ENCODE results near the gene FUT7.
"Not testable (repeated sequence)": the region's sequence is repeated elsewhere in the genome, so short reads cannot be mapped to it uniquely, and the experiment has no call there.

FUT7 gene

DNA sequence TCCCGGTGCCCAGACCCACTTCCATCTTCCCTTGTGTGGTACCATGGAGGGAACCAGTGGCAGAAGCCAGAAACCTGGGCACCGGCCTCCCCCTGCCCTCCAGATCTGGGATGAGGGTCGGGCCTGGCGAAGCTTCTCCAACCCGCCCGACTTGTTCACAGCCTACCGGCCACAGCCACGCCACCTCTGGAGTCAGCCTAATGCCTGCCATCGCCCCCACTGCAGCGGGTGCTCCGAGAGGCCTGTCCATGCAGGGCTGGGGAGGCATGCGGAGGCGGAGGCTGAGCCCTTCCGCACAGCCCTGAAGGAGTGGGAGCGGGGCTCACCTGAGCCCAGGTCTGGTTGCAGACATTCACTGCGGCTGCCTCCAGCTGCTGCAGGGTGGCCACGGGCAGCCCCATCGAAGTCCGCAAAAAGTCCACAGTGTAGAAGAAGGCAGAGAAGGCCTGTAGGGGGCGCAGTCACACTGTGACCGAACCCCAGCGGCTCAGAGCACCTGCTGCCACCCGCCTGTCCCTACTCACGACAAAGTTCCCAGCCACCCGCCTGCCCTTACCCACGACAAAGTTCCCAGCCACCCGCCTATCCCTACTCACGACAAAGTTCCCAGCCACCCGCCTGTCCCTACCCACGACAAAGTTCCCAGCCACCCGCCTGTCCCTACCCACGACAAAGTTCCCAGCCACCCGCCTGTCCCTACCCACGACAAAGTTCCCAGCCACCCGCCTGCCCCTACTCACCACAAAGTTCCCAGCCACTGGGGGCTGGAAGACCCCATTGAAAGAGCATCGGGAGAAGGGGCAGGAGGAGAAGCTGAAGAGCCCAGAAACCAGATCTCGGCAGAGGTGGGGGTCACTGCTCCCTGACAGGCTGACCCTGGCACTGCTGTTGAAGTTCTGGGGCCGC, 17.9 kb upstream of the FUT7 start:
- peak in 1 of 2 donors; percentile 45 for DNase-seq

DNA sequence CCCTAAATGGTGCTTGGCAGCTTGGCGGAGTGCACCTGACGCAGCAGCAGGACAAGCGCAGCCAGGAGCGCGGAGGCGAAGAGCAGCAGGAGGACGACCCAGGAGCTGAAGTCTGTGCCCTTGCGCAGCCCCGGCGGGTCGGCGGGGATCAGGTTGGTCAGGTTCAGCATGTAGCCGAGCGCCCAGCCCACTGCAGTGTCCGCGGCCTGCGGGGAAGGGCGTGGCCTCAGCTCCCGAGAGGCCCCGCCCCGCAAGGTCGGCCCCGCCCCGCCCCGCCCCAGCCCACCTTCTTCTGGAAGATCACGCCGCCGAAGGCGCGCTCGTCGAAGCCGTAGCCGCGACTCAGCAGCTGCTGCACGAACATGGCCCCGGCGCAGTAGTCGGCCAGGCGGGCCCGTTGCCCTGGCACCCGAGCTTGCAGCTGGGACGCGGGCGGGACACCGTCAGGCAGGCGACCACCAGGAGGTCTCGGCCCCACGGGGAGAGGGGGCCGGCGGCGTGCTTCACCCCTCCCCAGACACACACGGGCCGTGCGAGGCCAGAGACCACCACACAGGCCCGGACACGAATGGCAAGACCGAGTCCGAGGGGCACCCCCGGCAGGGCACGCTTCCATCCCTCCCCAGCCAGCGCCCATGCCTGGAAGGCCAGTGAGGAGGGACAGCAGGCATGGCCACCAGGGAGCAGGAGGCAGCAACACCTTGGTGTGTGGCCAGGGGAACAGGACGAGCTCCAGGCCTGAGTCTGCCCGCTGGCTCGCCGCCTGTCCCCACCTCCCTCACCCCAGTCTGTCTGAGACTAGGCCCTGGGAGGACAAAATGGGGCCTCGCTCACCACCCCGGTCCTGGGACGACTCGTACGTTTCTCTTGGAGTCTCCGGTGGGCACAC, 17.0 kb upstream of the FUT7 start:
- no peak for DNase-seq

DNA sequence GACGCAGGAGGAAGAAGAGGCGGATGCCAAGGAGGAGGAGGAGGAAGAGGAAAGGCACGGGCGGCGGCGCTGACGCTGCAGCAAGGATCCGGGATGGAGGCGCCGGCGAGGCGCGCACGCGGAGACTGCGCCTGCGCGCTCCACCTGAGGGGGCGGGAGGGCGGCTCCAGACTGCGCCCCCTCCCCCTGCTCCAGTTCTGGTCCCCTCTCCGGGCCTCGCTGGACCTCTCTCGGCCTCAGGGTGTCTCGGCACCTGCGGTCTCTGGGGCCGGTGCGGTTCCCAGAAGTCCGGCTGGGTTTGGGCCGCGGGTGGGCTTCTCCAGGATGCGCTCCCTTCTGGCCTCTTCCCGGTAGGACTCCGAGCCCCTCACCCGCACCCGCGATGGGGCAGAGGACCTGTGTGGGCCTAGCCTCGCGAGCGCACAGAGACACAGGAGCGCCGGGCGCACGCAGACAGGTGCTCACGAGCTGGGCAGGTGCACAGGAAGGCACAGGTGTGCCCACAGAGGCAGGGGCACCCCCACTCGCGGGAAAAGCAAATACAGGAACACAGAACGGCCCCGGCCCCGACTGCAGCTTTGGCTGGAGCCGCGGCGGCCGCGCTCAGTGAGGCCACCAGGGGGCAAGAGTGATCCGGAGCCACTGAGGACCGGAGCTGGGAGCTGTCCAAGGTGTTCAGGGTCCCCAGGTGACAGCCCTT, 14.3 kb upstream of the FUT7 start, which contains the start of gene NPDC1:
Gene NPDC1, minus strand, starts transcription at position 90 of the 700 bp plus-strand sequence. CDS start 188 bp downstream, outside the sequence.
- peak; percentile 32 to 67 for DNase-seq

DNA sequence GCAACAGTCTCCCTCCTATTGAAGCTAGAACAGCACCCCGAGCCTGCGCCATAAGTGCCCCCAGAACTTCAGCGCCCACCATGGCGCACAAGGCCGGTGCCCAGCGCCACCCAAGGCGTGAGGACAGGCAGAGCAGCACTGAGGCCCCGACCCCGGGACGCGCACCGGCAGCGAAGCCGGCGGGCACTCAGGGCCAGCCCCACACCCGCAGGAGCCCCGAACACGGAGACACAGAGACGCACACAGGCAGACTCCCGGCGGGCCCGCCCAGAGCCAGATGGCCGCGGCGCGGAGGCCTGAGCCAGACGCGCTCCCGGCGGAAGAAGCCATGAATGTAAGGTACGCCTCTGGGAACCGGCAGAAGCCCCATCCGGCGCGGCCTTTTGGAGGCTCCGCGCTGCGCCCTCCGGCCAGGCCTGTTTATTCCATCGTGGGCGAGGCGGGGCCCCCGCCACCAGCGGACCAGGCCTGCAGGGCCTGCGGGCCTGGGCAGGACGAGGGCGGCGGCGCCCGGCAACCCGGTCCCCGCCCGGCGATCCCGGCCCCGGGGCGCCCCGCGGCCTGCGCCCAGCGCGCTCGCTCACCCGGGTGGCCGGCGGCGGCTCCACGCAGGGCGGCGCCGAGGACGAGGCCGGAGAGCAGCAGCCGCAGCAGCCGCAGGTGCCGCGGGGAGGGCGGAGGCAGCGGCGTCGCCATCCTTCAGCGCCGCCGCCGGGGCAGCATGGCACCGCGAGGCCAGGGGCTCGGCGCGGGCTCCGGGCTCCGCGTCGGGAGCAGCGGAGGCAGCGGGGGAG, 13.6 kb upstream of the FUT7 start:
- DNase-seq = peak in 1 of 2 donors; percentile 30

DNA sequence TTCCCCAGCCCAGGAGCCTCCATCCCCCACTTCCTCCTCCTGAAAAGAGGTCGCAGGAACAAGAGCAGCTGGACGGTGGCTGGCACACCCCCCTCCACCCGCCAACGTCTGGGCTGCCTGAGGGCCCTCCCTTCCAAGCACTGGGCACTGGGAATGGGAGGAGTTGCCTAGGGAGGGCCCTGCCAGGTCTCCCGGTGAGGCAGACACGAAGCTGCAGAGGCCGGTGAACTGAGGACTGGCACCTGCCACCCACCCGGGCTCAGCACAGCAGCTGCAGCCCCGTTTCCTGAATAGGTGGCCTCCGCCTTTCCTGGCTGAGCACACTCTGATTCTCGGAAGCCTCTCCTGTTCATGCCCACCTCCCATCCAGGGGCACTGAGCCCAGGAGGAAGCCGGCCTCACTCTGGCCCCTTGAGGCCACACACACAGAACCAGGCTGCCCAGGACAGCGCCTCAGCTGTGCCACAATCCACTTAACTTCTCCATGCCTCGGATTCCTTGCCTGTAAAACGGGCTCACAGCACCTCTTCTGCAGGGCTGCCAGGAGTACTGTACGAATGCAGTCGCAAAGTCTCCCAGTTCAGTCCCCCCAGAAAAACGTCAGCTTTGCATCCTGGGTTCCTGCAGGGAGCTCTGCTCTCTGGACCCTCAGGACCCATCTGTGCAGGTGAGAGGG, 12.8 kb upstream of the FUT7 start:
- DNase-seq = no peak

DNA sequence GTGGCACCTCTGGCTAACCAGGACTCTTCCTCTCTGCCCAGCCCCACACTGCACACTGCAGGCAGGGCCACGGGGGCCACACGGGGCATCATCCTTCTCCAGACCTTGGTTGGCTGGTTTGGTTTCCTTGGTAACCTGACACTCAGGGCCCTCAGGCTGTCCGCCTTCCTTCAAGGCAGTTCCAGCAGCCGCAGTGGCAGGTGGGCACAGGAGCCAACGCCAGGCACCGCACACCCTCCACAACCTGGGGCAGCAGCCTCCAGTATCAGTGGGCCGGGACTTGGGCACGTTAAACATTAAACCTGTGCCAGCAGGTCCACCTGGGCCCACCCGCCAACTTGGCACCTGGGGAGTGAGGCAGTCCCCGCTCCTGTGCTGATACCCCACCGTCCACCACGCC, 12.1 kb upstream of the FUT7 start:
- DNase-seq = no peak

DNA sequence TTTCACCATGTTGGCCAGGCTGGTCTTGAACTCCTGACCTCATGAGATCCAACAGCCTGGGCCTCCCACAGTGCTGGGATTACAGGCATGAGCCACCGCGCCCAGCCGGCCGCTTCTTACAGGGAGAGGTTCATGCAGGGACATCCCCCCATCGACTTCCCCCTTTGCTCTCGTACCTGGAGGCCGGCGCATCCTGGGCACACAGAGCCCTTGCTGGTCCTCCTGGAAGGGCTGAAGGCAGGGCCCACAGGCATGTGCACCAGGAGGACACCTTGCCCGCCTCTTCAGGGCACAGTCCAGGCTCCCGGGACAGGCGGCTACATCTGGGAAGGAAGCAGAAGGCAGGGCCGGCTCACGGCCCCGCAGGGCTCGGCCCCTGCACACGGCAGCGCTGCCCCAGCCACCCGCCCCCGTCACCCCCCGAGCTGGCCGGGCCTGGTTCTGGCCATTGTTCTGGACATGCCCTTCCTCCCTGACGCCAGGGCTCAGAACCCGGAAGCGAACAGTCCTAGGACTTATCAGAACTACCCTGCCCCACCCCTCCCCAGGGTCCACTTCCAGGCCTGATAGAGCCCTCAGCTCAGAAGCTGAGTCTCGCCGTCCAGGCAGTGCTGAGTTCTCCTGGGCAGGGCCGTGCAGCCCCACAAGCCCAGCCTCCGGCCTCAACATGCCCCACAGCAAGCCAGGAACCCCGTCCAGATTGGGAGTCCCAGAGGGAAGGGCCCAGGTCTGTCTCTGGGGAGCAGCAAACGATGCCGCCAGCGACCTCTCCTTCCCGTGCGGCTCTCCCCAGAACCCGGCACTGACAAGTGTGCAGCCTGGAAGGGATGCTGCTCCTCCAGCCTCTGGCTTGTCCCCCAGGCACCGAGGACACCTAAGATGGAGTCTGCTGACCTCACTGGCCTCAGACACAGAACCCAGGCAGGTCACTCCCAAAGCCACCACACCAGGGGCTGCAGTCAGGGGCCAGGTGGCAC, 11.2 kb upstream of the FUT7 start:
- no peak for DNase-seq

DNA sequence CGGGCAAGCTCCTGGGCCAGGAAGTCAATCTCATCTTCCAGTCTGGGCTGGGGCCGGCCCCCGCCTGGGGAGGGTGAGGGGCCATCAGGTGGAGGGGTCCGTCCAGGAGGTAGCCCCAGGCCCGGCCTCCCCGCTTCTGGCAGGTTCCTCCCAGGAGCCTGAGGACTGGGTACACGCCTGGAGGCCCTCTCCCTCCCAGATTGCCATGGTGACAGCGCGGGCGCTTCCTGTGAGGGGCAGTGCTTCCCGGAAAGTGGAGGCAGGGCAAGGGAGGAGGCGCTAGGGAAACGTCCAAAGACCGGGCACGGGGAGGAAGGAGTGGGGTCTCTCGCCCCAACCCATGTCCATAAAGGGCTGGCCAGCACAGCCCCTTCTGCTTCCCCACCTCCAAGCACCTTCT, 9.2 kb upstream of the FUT7 start:
- no peak for DNase-seq

DNA sequence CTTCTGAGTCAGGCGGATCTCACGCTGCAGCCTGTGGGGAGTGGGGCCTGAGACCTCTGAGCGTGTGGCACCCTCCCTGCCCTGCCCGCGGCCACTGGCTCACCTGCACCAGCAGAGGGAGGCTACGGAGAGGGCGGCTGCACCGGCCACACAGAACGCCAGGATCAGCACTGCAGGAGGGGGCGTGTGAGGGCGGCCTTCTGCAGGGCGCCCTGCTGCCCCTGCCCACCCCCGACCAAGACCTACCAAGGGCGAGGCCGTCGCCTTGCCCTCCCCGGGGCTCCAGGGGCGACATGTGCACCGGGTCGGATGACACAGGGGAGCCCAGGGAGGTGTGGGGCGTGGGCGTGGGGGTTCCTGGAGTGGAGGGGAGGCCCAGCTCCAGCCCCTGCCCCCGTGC, 8.7 kb upstream of the FUT7 start:
- no peak for DNase-seq

DNA sequence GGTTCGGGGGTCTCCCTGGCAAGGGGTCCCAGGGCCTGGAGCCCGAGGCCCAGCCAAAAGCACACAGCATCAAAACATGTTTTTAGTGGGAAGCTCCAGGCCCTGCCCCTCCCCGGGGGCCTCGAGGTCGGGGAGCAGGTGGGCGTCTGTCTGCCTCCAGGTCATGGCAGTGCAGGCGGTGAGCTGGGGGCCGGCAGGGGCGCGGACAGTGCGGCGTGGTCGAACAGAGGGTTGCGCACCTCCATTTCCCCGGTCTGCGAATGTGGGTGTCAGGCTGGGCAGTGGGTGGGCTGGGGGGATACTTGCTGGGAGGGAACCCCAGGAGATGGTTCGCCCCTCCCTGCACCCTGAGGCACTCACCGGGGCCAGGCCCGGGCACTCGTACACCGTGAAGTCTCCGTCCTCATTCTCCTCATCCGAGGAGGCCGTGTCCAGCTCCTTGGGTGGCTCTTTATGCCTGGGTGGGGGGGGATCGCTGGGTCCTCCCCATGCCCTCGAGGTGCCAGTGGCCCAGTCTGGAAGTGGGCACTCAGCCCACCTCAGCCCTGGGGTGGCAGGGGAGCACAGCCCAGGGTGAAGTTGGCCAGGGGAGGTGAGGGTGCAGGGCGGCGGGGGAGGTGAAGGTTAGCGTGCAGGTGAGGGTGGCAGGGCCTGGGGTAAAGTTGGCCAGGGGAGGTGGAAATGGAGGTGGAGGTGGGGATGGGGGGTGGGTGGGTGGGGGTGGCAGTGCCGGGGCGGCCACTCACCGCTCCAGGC, 7.9 kb upstream of the FUT7 start:
- DNase-seq = no peak

DNA sequence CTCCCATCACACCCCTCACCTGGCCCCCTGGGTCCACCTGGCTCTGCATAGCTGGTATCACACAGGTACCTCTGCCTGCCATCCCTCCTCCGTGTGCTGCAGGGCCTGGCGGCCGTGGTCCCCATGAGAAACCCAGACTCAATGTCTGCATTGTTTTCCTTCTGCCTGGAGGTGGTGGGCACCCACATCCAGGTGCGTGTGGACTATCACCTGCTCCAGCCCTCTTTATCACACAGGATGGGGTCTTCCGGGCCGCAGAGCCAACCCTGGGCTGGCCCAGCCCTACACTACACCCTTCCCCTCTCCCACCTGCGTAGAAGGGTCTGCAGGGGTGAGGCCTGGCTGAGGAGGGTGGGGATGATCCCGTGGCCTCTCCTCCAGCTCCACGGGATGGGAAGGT, 7.0 kb upstream of the FUT7 start:
- no peak for DNase-seq

- DNase-seq = no peak
These were observed 5.6 kb upstream of the FUT7 start for GRCh38 chr9:137037483-137037882.

- DNase-seq = no peak
These were observed 5.1 kb upstream of the FUT7 start for GRCh38 chr9:137037035-137037434.

GRCh38 chr9:137035937-137036336, 4.0 kb upstream of the FUT7 start:
- no peak for DNase-seq

DNA sequence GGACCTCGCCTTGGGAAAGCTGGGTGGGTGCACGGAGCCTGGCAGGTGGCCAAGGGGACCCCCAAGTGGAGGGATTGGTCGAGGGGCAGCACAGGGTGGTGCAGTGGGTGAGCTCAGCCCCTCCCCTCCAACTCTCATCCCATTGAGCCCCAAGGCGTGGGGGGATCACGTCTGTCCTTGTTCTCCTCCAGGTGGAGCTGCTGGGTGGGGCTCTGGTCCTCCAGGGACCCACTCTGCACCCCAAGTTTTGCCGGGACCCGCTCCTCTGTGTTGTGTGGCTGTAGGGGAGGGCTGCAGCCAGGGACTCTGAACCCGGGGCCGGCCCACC, 3.6 kb upstream of the FUT7 start:
- DNase-seq = no peak

DNA sequence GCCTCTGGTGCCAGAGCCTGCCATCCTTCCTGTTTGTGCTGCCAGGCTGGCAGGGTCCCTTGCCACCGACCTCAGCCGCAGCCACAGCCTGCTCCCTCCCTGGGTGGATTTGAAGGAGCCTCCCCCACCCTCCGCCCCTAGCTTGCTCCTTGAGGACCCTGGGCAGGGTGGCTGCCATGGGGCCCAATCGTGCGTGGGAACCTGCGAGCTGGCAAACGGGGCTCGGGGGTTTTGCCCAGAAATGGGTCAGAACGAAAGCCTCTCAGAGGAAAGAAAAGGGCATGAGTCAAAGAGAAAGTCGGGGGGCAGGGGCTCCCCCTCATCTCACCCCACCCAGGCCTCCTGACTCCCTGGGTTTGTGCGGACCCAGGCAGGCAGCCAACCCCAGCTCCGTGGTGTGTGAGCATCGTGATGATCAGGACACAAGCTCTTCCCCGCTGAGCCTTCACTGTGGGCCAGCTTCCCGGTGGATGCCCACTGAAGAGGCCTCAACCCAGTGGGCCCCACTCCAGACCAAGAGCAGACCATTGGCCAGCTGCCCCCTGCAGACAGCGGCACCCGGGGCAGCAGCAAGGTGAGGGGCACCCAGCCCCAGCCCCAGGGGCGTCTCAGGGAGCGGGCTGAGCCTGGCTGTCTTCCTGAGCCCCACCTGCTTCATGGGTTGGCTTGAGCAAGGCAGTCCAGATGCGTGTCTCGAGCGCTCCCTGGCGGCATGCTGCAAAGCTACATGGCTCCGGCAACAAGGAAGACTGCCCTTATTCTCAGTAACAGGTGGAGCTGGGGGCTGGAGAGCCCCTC, 3.0 kb upstream of the FUT7 start:
- peak; percentile 79 to 82 for DNase-seq

- DNase-seq = no peak
These were observed 2.3 kb upstream of the FUT7 start for GRCh38 chr9:137034039-137034708.

DNA sequence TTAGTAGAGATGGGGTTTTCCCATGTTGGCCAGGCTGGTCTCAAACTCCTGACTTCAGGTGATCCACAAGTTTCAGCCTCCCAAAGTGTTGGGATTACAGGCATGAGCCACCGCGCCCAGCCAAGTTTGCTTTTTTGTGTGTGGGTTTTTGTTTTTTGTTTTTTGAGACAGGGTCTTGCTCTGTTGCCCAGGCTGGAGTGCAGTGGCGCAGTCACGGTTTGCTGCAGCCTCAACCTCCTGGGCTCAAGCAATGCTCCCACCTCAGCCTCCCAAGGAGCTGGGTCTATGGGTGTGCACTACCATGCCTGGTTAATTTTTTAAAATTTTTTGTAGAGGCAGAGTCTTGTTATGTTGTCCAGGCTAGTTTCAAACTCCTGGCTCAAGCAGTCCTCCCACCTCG, 1.6 kb upstream of the FUT7 start:
- DNase-seq = not testable (repeated sequence)

Measured in hippocampal formation (tissue), 2 donors.